GM12801 (cell line): ENCODE data around the gene HOXD12.

ENCODE experiments used
- TF ChIP-seq, protein P1 (sequence below): IDR thresholded peaks from one replicate; pipeline ENCODE4 v1.5.1; 2011; ENCODE audit warnings: control low read depth; ENCODE audit not compliant: insufficient read length; ENCODE audit errors: extremely low read depth

The HOXD12 gene

DNA sequence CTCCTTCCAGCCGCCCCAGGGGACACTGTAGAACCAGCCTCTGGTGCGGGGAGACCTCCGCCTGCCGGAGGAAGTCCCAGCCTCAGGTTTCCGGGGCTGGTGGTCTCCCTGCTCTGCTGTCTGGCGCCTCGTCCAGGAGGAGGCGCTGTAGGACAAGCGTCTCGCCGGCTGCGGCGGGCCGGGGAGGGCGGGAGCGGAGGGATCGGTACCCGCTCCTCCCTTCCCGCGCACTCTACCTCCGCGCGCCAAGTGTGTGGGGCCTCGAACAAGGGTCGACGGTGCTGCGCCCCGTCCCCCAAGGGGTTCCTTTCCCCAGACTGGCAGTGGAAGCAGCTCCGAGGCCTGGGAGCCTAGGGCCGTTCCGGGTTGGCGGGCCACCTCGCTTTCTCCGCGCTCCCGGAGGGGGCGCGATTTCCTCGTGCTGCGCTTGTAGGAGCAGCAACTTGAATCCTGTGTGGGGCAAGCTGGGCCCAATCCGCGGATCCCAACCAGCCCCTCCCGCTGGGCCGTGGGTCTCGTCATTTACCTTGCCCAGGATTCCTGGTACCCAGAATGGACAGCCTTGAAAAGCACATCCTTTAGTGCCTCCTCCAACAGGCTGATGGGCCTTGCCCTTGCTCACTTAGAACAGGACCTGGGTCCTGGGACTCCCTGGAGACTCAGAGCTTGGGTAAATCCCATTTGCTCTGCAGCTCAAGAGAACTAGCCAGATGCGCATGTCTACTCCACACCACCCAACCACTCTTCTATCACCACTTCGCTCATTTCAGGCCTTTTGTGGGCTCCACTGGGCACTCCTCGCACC lies 41.1 kb downstream of the HOXD12 start:
- TF ChIP-seq, protein P1, sequence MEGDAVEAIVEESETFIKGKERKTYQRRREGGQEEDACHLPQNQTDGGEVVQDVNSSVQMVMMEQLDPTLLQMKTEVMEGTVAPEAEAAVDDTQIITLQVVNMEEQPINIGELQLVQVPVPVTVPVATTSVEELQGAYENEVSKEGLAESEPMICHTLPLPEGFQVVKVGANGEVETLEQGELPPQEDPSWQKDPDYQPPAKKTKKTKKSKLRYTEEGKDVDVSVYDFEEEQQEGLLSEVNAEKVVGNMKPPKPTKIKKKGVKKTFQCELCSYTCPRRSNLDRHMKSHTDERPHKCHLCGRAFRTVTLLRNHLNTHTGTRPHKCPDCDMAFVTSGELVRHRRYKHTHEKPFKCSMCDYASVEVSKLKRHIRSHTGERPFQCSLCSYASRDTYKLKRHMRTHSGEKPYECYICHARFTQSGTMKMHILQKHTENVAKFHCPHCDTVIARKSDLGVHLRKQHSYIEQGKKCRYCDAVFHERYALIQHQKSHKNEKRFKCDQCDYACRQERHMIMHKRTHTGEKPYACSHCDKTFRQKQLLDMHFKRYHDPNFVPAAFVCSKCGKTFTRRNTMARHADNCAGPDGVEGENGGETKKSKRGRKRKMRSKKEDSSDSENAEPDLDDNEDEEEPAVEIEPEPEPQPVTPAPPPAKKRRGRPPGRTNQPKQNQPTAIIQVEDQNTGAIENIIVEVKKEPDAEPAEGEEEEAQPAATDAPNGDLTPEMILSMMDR, result no peak

DNA sequence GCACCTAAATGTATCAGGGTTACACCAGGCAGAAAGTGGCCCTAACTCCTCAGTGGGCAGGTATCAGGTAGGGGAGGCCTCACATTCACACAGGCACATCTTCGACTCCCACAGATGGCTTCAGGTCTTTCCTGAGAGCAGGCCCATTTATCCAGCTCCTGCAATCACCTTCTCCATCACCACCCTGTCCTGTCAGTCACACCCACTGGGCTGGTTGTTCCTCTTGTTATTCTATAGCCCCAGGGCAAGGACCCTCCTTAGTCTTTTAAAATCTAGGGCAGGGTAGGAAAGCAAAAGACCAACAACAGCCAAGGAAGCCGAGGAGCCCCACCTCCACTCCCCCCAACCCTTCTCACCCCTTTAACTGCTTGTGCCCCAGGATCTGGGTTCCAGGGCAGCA lies 42.7 kb downstream of the HOXD12 start:
- TF ChIP-seq, protein P1, result no peak

DNA sequence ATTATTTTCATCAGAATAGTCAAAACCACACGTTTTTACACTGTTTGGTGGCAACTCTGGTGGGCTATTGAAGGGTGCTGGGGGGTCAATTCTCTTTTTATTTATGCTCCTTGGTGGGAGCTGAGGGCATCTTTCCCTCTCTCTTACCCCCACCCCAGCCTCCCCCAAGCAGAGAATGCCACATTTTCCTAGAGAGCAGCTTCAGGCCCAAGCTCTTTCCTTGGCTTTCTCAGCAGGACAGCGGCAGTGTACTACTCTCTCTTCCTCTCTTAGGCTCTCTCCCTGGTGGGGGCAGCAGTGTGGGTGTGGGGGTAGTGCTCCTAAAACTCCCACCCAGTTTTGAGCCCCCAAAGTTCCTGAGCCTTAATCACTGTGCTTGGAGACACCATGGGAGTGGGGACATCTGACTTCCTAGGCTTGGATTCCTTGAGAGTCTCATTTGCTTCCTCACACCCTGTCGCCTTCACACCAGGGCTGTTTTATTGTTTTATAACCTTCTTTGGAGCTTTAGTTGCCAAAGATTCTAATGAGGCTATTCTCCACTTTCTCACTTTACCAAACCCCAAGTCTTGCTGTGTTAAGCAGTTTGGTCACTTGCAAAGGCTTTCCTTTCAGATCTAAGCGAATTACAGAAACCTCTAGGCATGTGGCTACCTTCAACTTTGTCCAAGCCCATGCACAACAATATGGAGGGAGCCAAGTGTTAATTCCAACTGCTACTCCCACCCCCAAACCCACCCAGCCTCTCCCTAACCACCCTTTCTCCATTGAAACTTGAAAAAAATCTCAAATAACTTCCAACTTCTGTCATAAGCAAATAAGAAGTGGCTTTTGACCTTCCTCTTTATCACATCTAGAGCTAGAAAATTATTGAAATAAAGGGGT lies 45.7 kb downstream of the HOXD12 start:
- TF ChIP-seq, protein P1, result no peak

DNA sequence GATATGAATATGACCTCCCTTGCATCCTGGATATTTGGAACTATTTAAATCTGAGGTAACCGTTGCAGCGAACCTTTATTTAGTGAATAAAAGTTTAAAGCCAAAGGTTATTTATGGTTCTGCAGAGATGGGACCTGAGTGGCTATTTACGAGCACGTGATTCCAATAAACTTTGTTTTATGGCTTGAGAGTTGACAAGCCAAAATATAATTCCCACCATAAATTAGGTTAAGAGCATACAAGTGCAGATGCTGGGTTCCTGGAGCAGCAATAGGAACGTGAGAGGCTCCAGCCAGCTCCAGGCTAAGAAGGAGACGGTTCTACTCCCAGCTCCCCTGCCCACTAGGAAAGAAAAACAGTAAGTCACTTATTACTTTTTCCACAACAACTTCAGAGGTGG lies 46.5 kb downstream of the HOXD12 start:
- TF ChIP-seq, protein P1, result no peak

DNA sequence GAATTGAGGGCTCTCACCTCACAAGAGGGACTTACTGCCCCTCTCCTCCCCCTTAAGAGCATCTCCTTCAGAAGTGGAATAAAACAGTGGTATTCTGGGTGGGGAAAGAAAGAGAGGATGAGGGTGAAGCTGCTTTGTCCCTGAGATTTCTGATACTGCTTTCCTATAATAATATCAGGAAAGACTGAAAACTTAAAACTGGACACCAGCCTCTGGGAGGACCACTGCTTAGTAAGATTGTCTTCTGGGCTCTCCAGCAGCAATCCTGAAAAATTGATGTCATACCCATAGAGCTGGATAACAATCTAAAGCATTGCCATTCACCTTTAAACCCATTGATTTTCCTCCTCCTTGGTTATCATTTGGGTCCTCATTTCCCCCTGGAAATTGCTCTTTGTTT lies 47.0 kb downstream of the HOXD12 start:
- TF ChIP-seq, protein P1, result no peak

DNA sequence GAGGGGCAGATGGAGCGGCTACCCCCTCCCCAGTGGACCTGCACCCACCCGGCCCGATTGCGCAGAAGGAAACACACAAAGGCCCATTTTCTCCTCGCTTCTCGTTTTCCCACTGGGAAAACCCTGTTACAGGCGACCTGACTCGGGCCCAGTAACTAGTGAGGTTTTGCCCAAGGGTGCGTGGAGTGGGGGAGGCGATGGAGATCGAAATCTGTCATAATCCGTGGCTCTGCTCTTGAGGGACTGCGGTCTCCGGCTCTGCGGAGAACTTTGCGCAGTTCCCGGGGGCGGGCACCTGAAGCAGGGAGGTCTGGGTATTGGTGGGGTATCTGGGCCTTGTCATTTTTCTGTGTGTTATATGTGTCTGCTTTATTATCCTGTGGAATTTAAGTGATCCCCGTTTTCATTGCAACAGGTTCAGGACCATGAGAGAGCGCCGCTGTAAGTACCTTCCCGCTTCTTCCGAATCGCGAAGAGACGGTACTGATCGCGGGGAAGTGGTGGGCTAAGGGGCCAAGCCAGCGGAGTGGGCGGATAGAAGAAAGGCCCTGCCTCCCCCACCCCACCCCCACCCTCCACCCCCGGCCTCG lies 47.7 kb downstream of the HOXD12 start:
- TF ChIP-seq, protein P1, result no peak

DNA sequence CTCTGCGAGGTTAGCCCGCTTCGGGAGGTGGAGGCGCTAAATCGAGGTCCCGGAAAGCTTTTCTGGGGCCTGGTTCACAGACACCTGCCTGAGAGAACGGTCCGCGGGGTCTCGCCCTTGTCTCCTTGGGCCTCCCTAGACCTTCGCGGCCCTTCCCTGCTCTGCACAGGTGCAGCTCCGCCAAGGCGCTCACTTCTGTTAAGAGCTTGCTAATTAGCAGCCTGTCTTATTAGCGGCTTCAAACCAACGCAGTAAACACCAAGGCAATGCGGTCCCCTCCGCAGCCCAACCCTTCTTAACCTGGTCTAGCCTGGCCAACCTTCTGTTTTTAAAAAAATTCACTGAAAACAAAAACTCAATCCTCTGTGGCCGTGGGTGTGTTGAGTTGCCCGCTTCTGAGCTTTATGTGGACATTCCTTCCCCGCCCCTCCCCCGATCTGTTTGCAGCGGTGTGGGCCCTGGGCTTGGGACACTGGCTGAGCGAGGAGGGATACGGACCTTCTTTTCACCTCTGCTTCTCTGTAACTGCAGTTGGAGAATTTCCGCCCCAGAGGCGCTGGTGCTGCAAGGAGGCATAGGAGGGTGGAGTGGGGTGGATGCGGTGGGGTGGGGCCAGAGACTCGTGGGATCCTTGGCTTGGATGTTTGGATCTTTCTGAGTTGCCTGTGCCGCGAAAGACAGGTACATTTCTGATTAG lies 48.4 kb downstream of the HOXD12 start:
- TF ChIP-seq, protein P1, result no peak
